LNCaP clone FGC (cell line): ENCODE data around the gene PTPRT.

ENCODE experiments used
- DNase-seq: peaks from one replicate; pipeline ENCODE4 v3.0.0-alpha.2; 2011; ENCODE audit warnings: low read depth
- H3K4me3 ChIP-seq: 2 replicates; pipeline ENCODE4 v1.5.1; 2011; ENCODE audit warnings: mild to moderate bottlenecking, low read depth, low read length, control low read depth
- CTCF ChIP-seq: IDR thresholded peaks from 2 replicates; pipeline ENCODE4 v1.5.1; 2012; ENCODE audit warnings: mild to moderate bottlenecking; ENCODE audit not compliant: control insufficient read depth, insufficient read depth; ENCODE audit errors: extremely low read depth

Gene PTPRT

GRCh38 chr20:42957018-42957703, 232.5 kb downstream of the PTPRT start:
- H3K4me3 ChIP-seq: no peak overlapping the region
- no peak for TF ChIP-seq CTCF
- DNase-seq: no peak

DNA sequence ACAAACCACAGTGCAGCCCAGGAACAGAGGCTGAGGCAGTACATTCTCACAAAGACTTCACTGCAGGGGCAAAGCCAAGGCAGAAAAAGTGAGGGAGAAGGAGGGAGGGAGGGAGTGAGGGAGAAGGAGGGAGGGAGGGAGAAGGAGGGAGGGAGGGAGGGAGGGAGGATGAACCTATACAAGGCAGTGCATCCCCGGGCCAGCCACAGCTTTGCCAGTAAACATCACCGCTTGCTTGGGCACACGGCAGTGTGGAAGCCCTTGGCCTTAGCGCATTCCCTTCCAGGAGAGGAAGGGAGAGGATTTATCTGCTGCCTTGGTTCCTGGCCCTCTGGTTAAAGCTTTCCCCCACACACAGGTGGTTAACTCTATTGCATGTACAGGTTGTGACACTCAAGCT, 234.0 kb downstream of the PTPRT start:
- no peak overlapping the region for H3K4me3 ChIP-seq
- no peak for DNase-seq
- TF ChIP-seq CTCF: no peak

DNA sequence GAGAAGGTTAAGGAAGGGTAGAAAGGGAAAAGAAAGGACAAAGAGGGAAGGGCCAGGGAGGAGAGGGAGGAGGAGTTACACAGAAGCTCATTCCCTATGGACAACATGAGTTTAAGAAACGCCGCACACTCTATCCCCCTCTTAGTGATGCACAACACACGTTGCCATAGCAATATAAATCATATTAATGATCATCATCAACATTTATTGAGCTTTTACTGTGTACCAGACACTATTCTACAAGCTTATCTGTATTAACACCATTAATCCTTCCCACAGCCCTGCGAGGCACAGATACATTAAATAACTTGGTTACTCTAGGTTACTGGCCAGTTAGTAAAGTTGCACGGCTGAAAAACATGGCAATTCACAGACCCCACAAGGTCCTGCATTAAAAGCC, 234.8 kb downstream of the PTPRT start:
- H3K4me3 ChIP-seq: no peak overlapping the region
- DNase-seq: no peak
- TF ChIP-seq CTCF: no peak

DNA sequence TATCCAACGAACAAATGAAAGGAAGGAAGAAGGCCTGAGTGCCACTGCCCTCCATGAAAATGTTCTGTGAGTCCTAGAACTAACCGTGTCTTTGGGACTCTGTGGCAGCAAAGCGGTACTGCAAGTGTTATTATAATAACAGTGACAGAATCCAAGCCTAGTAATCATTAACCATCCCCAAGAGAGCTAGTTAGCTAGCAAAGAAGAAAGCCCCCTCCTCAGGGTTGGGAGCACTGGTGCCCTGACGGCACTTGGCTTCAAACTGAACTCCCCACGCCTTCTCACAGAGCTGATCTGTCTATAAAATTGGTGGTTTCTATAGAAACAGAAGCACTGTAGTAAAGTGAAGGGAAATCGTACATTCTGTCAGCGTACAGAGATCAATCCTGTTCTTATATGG, 239.8 kb downstream of the PTPRT start:
- TF ChIP-seq CTCF: no peak
- no peak for DNase-seq
- H3K4me3 ChIP-seq: no peak overlapping the region

- H3K4me3 ChIP-seq: no peak overlapping the region
- no peak for DNase-seq
- no peak for TF ChIP-seq CTCF
Measured at GRCh38 chr20:42945234-42945994, 244.3 kb downstream of the PTPRT start.

DNA sequence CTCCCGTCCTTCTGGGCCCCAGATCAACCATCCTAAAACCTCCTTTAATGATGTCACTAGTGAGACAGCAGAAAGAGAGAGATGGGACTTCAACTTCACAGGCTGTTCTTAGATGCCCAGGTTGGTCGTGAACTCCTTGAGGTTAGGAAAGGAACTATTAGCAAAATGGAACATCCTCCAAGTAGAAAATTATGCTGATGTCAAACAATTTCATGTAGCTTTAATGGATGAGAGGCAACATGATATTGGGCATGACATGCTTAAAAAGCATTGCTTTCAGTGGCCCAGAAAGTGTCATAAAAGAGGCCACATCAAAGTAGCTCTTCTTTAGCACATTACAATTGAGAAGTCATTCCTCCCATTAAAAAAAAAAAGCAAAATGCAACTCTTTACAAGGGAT, 248.1 kb downstream of the PTPRT start:
- no peak for TF ChIP-seq CTCF
- no peak for DNase-seq
- H3K4me3 ChIP-seq: no peak overlapping the region
